HUES6 (cell line): Measurements from ENCODE around the gene TEPSIN.

Source experiments
- H3K27ac ChIP-seq: 2 replicates; pipeline ENCODE4 v1.7.0; 2013; ENCODE audit warnings: low read depth, mild to moderate bottlenecking, low read length, inconsistent platforms
- H3K27me3 ChIP-seq: 2 replicates; pipeline ENCODE4 v1.6.1; 2013; ENCODE audit warnings: low read length; ENCODE audit not compliant: control insufficient read depth, insufficient read depth
- H3K36me3 ChIP-seq: 2 replicates; pipeline ENCODE4 v1.6.1; 2013; ENCODE audit warnings: low read length; ENCODE audit not compliant: control insufficient read depth, insufficient read depth
- H3K4me1 ChIP-seq: 2 replicates; pipeline ENCODE4 v1.6.1; 2013; ENCODE audit warnings: low read length; ENCODE audit not compliant: control insufficient read depth, insufficient read depth
- H3K4me3 ChIP-seq: 2 replicates; pipeline ENCODE4 v1.5.1; 2013; ENCODE audit warnings: low read depth, low read length
- H3K9ac ChIP-seq: one replicate; pipeline ENCODE4 v1.6.1; 2013; ENCODE audit warnings: mild to moderate bottlenecking, low read length
- H3K9me3 ChIP-seq: 2 replicates; pipeline ENCODE4 v1.6.1; 2013; ENCODE audit warnings: low read depth, low read length; ENCODE audit not compliant: control insufficient read depth, insufficient read depth

Gene TEPSIN

DNA sequence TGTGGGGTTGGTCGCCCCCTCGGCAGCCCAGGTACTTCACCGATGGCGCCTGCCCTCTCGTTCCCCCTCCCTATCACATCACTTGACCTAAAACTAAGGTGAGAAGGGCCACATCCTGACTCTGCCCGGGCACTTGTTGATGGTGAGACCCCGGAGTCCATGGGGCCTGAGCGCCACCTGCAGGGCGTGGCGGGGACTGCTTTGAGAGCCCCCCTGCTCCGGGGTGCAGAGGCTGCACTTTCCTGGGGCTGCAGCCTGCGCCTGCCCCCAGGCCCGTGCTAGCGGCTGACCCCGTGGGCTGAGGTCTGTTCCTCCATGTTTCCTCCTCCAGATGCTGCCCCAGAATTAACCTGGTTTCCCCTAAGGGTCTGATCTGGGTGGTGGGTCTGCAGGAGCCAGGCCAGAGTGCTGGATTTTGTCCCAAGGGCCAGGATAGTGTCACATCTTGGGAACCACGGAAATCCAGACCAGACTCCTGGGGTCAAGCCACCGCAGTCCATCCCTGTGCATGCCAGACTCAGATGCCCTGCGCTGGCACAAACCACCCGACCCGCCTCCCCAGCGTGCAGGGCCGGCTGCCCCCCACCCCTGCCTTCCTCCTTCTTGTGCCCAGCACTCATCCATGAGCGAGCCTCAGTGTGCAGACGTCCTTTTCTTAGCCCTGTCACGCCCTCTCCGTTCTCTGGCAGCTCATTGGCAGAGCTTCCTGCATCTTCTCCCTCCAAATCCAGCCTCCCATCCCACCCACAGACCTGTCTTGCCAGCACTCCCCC, 3.0 kb upstream of the TEPSIN start:
- no peaks in the 10 kb centered on the region for H3K9me3 ChIP-seq
- no peak overlapping the region for H3K27ac ChIP-seq
- no peak overlapping the region for H3K4me3 ChIP-seq
- H3K27me3 ChIP-seq, result no peaks in the 10 kb centered on the region
- H3K36me3 ChIP-seq, result peaks cover 9% of the 10 kb centered on the region
- H3K9ac ChIP-seq, result no peak overlapping the region
- peaks cover 21% of the 10 kb centered on the region for H3K4me1 ChIP-seq

- no peaks in the 10 kb centered on the region for H3K9me3 ChIP-seq
- H3K4me3 ChIP-seq, result no peak overlapping the region
- peaks cover 9% of the 10 kb centered on the region for H3K36me3 ChIP-seq
- no peak overlapping the region for H3K27ac ChIP-seq
- peaks cover 21% of the 10 kb centered on the region for H3K4me1 ChIP-seq
- no peaks in the 10 kb centered on the region for H3K27me3 ChIP-seq
- no peak overlapping the region for H3K9ac ChIP-seq
Observed at GRCh38 chr17:81241203-81241602, 2.3 kb upstream of the TEPSIN start.

DNA sequence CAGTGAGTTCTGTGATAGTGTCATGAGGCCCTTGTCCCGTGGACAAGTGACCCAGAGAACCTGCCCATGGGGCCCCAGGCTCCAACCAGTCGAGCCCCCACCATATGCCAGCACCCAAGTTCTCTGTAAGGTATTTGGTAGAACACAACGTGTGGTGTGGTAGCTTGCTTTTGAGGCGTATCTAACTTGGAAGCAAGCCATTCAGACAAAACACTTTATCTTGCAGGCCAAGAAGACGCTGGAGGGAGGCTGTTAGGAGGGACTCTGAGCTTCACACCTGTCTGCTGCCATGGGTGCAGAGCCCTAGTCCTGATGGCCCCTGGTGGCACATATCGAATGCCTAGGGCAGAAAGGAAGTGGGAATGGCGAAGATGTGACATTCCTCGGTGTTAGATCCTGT, 1.9 kb upstream of the TEPSIN start:
- Histone ChIP-seq H3K27ac (no peak overlapping the region), H3K9ac (no peak overlapping the region), H3K4me3 (no peak overlapping the region)

DNA sequence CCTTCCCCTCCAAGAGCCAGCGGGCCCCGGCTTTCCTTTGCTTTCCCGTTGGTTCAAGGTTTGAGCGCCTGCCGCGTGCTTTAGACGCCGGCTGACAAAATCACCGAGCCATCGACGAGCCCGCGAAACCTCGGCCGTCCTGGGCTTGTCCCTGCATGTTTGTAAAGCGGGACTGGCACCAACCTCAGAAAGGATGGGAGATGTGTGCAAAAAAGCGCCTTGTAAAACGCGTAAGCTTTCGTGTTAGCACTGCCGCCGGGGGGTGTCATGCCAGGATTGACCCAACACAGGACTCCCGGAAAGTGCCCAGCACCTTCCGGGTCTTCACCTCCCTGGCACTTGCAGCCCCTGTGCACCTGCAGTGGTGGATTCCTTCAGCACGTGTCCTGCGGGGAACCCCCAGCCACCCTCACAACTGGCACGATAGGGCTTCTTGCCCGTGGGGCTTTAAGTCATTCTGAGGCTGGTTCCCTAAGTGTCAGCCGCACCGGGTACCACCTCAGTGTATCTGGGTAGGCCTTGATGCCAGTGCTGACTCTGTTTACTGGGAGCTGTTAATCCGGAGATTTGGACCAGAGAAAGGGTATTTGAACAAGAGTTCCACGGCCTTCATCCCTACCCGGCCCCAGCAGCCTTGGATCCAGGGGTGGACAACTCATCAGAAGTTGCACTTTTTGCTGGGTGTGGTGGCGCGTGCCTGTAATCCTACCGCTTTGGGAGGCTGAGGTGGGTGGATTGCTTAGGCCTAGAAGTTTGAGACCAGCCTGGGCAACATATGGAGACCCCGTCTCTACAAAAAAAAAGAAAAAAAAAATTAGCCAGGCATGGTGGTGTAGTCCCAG, 1.1 kb upstream of the TEPSIN start:
- Histone ChIP-seq H3K27ac (peak overlapping the region; percentile 80), H3K27me3 (no peaks in the 10 kb centered on the region), H3K4me3 (peak overlapping the region; percentile 85), H3K36me3 (peaks cover 9% of the 10 kb centered on the region), H3K9me3 (no peaks in the 10 kb centered on the region), H3K9ac (peak overlapping the region; percentile 90), H3K4me1 (peaks cover 21% of the 10 kb centered on the region)

More for the DNA sequence above, 1.9 kb upstream of the TEPSIN start:
- Histone ChIP-seq H3K9me3 (no peaks in the 10 kb centered on the region), H3K36me3 (peaks cover 9% of the 10 kb centered on the region), H3K4me1 (peaks cover 21% of the 10 kb centered on the region), H3K27me3 (no peaks in the 10 kb centered on the region)

DNA sequence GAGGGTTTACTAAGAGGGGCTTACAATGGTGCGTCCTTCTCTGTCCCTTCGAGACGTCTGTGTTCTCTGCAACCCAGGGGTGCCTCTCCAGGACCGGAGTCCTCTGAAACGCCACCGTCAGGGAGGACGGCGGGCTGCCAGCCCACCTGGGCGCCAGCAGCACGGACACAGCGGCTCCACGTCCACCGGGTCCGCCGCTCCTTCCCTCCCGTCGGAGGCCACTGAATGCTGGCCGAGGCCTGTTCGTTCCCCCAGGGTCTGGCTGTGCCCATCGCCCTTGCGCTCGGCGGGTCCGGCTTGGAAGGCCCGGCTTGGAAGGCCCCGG, 403 bp downstream of the TEPSIN start:
- H3K4me1 ChIP-seq, result peaks cover 21% of the 10 kb centered on the region
- peak overlapping the region; percentile 72 for H3K9ac ChIP-seq
- peaks cover 9% of the 10 kb centered on the region for H3K36me3 ChIP-seq
- peak overlapping the region; percentile 85 for H3K4me3 ChIP-seq
- no peaks in the 10 kb centered on the region for H3K27me3 ChIP-seq
- 0 out of 2 replicates have a peak overlapping the region, but pooled peaks have one; percentile 45 for H3K27ac ChIP-seq
- H3K9me3 ChIP-seq, result no peaks in the 10 kb centered on the region

GRCh38 chr17:81237591-81238489, 1.0 kb downstream of the TEPSIN start:
- Histone ChIP-seq H3K9ac (peak overlapping the region; percentile 72), H3K4me1 (peaks cover 19% of the 10 kb centered on the region), H3K36me3 (peaks cover 15% of the 10 kb centered on the region), H3K4me3 (peak overlapping the region; percentile 85), H3K27me3 (no peaks in the 10 kb centered on the region), H3K27ac (no peak overlapping the region), H3K9me3 (no peaks in the 10 kb centered on the region)

DNA sequence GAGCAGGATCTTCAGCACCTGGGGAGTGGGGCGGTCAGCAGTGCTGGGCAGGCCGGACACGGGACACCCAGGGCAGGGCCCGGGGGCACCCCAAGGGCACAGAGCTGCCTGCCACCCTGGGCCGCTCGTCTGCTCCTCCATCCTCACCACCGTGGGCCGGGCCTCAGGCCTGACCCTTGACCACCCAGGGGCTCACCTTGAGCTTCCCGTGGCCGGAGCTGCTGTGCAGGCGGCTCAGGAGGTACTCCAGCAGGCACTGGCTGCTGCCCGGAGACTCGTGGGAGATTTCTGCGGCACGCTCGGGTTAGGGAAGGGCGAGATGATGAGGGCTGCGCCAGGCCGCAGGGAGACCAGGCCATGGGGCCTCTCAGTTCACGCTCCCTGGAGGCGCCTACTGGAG, 2.1 kb downstream of the TEPSIN start:
- Histone ChIP-seq H3K9ac (no peak overlapping the region), H3K4me3 (no peak overlapping the region), H3K27ac (no peak overlapping the region), H3K9me3 (no peaks in the 10 kb centered on the region), H3K4me1 (peaks cover 15% of the 10 kb centered on the region), H3K36me3 (peaks cover 21% of the 10 kb centered on the region), H3K27me3 (no peaks in the 10 kb centered on the region)

DNA sequence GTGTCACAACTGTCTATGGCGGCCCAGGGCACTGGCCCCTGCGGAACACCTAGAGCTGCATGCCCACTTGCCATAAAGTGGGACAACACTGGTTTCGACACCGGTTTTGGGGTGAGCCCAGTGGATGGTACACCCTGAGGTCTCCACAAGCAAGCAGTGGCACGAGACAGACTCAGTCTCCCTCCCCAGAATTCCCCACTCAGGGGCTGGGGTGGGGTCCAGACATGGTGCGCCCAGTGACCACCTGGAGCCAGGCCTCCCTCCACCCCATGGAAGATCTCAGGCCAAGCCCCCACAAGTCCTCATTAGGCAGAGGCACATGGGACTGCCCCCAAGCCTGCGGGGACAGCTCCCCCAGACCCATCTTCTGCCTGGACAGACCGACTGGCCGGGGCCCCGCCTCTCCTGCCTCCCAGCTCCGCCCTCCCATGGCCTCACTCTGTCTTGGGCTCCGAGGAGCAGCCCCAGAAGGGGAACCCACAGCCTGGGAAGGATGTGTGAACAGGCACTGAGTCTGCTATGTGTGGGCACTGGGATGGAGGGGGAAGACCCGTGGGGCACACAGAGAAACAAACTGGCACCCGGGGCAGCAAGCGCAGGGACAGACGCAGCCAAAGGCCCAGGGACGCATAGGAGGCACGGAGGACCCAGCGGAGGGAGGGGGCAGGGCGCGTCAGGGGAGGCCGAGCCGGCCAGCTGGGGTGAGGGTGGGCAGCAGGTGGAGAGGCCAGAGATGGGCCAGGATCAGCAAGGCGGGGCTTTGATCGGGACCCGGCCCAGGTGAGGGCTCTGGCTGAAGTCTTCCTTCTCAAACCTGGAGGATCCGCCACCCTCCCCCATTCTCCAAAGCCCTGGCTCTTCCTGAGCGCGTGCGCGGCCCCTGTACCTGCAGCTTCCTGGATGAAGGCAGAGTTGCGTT, 2.8 kb downstream of the TEPSIN start:
- H3K27me3 ChIP-seq, result no peaks in the 10 kb centered on the region
- peaks cover 11% of the 10 kb centered on the region; the same call in 1 of the 2 replicates for H3K4me1 ChIP-seq
- H3K9ac ChIP-seq, result no peak overlapping the region
- H3K9me3 ChIP-seq, result no peaks in the 10 kb centered on the region
- no peak overlapping the region for H3K4me3 ChIP-seq
- no peak overlapping the region for H3K27ac ChIP-seq
- peaks cover 23% of the 10 kb centered on the region for H3K36me3 ChIP-seq

DNA sequence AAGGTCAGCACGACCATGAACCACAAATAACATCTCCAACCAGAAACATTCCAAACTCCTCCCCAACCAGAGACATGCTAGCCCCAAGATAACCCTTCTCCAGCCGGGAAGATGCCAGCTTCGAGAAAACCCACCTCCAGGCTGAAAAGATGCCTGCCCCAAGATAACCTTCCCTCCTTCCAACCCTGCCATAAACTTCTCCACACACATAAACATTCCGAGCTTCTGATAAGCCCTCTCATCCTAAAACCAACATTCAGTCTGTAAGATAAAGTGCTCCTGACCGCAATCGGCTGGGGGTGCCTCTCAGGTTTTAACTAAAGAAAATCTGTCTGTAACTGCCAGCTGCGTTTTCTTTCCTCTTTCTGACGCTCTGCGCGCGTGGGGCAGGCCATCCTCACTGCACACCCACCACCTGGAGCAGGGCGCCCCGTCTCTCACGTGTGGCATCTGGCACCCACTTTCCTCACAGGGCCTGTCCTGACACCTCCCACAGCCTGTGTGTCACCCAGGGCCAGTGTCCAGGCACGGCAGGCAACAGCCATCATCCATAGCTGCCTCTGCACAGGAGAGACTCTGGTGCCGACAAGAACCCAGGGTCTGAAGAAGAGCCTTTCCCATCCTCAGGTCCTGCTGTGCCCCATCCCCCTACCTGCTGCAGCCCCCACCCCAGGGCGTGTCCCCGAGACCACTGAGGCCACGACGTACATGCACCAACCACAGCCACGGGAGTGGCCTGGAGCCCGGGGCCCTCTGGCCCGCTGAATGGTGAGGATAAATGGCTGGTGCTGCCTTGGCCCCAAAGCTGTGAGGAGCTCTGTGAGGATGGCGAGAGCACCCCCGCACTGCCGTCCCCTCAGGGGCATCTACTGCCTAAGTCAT, 3.7 kb downstream of the TEPSIN start:
- Histone ChIP-seq H3K9ac (no peak overlapping the region), H3K4me1 (peaks cover 10% of the 10 kb centered on the region; the same call in 1 of the 2 replicates), H3K27ac (no peak overlapping the region), H3K4me3 (no peak overlapping the region), H3K27me3 (no peaks in the 10 kb centered on the region), H3K9me3 (no peaks in the 10 kb centered on the region), H3K36me3 (peaks cover 25% of the 10 kb centered on the region)
